ENCODE results near the gene QSOX2. TPM values are rescaled to one million over a fixed set of nuclear protein-coding genes. Genes with fewer than 3 reads are reported as not detected.

The QSOX2 gene
- total and polyA plus RNA-seq, 2 experiments from 2014 or later, result 9.2 to 29.2 TPM

DNA sequence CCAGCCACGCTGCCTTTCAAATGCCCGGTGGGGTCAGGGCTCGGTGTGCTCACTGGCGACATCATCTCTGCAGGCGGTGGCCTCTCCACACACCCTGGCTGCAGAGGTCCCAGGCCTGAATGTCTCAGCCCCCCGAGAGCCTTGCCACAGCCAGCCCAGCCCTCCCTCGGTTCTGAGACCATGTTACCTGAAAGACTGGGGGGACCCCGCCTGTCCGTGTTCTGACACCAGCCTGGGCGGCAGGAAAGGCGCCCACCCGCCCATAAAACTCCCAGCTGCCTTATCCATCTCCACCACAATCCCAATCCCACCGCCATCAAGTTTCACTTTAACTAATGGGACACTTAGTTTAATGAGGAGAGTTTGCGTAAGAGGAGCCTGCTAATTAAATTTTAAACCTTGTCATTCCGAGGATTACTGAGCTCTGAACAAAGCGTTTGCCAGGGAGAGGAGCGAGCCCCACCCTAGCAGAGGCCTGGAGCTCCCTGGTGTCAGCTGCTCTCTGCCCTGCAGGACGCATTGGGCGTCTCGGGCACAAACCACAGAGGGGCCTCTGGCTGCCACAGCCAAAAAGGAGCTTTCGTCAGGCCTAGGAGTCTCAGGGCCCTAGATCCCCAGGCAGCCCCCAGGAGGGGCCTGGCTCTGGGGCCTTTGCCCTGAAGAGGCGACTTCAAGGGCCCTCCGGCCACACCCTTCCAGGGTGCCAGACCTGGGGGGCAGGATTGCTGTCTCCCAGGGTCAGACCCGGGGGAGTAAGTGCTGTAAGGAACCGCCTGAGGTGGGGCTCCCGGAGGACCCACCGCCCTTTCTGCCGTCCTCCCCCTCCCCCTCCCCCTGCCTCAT lies 56.0 kb downstream of the QSOX2 start (continued):
- TF ChIP-seq POLR2AphosphoS5 (IDR thresholded peaks at IDR 0.05; ENCODE audit: low read depth), result no peak
- no peak for TF ChIP-seq NANOG (IDR thresholded peaks at IDR 0.05; ENCODE audit: borderline replicate concordance)
- TF ChIP-seq, protein P1, sequence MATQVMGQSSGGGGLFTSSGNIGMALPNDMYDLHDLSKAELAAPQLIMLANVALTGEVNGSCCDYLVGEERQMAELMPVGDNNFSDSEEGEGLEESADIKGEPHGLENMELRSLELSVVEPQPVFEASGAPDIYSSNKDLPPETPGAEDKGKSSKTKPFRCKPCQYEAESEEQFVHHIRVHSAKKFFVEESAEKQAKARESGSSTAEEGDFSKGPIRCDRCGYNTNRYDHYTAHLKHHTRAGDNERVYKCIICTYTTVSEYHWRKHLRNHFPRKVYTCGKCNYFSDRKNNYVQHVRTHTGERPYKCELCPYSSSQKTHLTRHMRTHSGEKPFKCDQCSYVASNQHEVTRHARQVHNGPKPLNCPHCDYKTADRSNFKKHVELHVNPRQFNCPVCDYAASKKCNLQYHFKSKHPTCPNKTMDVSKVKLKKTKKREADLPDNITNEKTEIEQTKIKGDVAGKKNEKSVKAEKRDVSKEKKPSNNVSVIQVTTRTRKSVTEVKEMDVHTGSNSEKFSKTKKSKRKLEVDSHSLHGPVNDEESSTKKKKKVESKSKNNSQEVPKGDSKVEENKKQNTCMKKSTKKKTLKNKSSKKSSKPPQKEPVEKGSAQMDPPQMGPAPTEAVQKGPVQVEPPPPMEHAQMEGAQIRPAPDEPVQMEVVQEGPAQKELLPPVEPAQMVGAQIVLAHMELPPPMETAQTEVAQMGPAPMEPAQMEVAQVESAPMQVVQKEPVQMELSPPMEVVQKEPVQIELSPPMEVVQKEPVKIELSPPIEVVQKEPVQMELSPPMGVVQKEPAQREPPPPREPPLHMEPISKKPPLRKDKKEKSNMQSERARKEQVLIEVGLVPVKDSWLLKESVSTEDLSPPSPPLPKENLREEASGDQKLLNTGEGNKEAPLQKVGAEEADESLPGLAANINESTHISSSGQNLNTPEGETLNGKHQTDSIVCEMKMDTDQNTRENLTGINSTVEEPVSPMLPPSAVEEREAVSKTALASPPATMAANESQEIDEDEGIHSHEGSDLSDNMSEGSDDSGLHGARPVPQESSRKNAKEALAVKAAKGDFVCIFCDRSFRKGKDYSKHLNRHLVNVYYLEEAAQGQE (IDR thresholded peaks at IDR 0.05; ENCODE audit: unreplicated experiment), result no peak
- no peak for TF ChIP-seq ZNF114 (CRISPR knock-in tag; IDR thresholded peaks at IDR 0.05)
- TF ChIP-seq CREB1 (CRISPR knock-in tag; IDR thresholded peaks at IDR 0.05; ENCODE audit: low read depth), result no peak
- TF ChIP-seq, protein P2, sequence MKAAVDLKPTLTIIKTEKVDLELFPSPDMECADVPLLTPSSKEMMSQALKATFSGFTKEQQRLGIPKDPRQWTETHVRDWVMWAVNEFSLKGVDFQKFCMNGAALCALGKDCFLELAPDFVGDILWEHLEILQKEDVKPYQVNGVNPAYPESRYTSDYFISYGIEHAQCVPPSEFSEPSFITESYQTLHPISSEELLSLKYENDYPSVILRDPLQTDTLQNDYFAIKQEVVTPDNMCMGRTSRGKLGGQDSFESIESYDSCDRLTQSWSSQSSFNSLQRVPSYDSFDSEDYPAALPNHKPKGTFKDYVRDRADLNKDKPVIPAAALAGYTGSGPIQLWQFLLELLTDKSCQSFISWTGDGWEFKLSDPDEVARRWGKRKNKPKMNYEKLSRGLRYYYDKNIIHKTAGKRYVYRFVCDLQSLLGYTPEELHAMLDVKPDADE (IDR thresholded peaks at IDR 0.05), result no peak
- TF ChIP-seq STAT1 (IDR thresholded peaks at IDR 0.05; ENCODE audit: unreplicated experiment), result no peak

DNA sequence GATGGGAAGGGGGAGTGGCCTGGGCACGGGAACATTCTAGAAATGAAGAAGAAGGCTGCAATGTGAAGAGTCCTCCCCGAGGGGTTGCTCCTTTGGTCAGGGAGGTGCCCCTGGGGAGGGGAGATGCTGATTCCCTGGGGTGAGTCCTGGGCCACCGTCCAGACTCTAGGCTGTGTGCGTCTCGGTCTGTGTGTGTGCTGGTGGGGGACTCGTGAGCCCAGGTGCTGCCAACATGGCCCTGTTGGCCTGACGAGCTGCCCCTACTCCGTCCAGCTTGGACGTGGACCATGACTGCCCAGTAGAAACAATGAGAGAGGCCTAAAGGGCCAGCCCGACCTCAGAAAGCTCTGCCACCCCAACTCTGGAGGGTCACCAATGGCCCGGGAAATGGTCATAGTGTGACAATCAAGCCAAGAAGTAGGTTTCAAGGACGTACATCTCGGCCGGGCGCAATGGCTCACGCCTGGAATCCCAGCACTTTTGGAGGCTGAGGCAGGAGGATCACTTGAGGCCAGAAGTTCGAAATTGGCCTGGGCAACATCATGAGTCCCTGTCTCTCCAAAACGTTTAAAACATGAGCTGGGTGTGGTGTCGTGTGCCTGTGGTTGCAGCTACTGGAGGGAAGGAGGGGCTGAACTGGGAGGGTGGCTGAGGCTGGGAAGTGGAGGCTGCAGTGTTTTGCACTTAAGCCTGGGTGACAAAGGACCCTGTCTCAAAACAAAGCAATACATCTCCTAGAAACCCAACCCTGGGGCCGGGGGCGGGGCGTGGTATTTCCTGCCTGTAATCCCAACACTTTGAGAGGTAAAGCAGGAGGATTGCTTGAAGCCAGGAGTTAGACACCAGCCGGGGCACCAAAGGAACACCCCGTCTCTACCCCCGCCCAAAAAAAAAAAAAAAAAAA lies 57.7 kb downstream of the QSOX2 start:
- Mint-ChIP-seq H3K27me3 (ENCODE audit: insufficient read depth, low read depth, poor library complexity) (peaks cover 38% of the 10 kb centered on the region), H3K27ac (no peak overlapping the region)
- peak; percentile 26 for DNase-seq (ENCODE audit: low spot score)
- TF ChIP-seq, protein P2 (IDR thresholded peaks at IDR 0.05), result no peak
- TF ChIP-seq CREB1 (CRISPR knock-in tag; IDR thresholded peaks at IDR 0.05; ENCODE audit: low read depth), result no peak
- TF ChIP-seq STAT1 (IDR thresholded peaks at IDR 0.05; ENCODE audit: unreplicated experiment), result no peak
- TF ChIP-seq NANOG (IDR thresholded peaks at IDR 0.05; ENCODE audit: borderline replicate concordance), result no peak
- TF ChIP-seq JUNB (IDR thresholded peaks at IDR 0.05; ENCODE audit: unreplicated experiment), result no peak
- TF ChIP-seq EZH2phosphoT487 (IDR thresholded peaks at IDR 0.05; ENCODE audit: unreplicated experiment), result no peak
- TF ChIP-seq, protein P3, sequence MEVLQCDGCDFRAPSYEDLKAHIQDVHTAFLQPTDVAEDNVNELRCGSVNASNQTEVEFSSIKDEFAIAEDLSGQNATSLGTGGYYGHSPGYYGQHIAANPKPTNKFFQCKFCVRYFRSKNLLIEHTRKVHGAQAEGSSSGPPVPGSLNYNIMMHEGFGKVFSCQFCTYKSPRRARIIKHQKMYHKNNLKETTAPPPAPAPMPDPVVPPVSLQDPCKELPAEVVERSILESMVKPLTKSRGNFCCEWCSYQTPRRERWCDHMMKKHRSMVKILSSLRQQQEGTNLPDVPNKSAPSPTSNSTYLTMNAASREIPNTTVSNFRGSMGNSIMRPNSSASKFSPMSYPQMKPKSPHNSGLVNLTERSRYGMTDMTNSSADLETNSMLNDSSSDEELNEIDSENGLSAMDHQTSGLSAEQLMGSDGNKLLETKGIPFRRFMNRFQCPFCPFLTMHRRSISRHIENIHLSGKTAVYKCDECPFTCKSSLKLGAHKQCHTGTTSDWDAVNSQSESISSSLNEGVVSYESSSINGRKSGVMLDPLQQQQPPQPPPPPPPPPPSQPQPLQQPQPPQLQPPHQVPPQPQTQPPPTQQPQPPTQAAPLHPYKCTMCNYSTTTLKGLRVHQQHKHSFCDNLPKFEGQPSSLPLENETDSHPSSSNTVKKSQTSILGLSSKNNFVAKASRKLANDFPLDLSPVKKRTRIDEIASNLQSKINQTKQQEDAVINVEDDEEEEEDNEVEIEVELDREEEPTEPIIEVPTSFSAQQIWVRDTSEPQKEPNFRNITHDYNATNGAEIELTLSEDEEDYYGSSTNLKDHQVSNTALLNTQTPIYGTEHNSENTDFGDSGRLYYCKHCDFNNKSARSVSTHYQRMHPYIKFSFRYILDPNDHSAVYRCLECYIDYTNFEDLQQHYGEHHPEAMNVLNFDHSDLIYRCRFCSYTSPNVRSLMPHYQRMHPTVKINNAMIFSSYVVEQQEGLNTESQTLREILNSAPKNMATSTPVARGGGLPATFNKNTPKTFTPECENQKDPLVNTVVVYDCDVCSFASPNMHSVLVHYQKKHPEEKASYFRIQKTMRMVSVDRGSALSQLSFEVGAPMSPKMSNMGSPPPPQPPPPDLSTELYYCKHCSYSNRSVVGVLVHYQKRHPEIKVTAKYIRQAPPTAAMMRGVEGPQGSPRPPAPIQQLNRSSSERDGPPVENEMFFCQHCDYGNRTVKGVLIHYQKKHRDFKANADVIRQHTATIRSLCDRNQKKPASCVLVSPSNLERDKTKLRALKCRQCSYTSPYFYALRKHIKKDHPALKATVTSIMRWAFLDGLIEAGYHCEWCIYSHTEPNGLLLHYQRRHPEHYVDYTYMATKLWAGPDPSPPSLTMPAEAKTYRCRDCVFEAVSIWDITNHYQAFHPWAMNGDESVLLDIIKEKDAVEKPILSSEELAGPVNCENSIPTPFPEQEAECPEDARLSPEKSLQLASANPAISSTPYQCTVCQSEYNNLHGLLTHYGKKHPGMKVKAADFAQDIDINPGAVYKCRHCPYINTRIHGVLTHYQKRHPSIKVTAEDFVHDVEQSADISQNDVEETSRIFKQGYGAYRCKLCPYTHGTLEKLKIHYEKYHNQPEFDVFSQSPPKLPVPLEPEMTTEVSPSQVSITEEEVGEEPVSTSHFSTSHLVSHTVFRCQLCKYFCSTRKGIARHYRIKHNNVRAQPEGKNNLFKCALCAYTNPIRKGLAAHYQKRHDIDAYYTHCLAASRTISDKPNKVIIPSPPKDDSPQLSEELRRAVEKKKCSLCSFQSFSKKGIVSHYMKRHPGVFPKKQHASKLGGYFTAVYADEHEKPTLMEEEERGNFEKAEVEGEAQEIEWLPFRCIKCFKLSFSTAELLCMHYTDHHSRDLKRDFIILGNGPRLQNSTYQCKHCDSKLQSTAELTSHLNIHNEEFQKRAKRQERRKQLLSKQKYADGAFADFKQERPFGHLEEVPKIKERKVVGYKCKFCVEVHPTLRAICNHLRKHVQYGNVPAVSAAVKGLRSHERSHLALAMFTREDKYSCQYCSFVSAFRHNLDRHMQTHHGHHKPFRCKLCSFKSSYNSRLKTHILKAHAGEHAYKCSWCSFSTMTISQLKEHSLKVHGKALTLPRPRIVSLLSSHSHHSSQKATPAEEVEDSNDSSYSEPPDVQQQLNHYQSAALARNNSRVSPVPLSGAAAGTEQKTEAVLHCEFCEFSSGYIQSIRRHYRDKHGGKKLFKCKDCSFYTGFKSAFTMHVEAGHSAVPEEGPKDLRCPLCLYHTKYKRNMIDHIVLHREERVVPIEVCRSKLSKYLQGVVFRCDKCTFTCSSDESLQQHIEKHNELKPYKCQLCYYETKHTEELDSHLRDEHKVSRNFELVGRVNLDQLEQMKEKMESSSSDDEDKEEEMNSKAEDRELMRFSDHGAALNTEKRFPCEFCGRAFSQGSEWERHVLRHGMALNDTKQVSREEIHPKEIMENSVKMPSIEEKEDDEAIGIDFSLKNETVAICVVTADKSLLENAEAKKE (CRISPR knock-in tag; IDR thresholded peaks at IDR 0.05), result no peak

More for the DNA sequence above, 57.7 kb downstream of the QSOX2 start:
- peaks cover 28% of the 10 kb centered on the region for H3K27me3 ChIP-seq (ENCODE audit: insufficient read depth)
- Mint-ChIP-seq H3K36me3 (ENCODE audit: low read depth) (no peaks in the 10 kb centered on the region), H3K9me3 (no peaks in the 10 kb centered on the region), H3K4me3 (no peak overlapping the region), H3K4me1 (peaks cover 21% of the 10 kb centered on the region)
- no peaks in the 10 kb centered on the region for H3F3A ChIP-seq (replicated peaks; ENCODE audit: low read depth)
- ATAC-seq, result no peak
- H3K4me2 ChIP-seq, result no peak overlapping the region
- H3K9me2 ChIP-seq (ENCODE audit: insufficient read depth), result no peaks in the 10 kb centered on the region
- H4K20me1 ChIP-seq (replicated peaks; ENCODE audit: insufficient read depth), result no peaks in the 10 kb centered on the region; the same call in 1 of the 2 replicates
- no peak overlapping the region for H3K4me3 ChIP-seq
- no peaks in the 10 kb centered on the region for H3K79me2 ChIP-seq (replicated peaks; ENCODE audit: insufficient read depth)
- no peaks in the 10 kb centered on the region for H3K36me3 ChIP-seq (ENCODE audit: insufficient read depth)
- peaks cover 17% of the 10 kb centered on the region for H3K4me1 ChIP-seq (ENCODE audit: insufficient read depth)
- H2AFZ ChIP-seq, result no peak overlapping the region
- H3K27ac ChIP-seq (ENCODE audit: low read depth), result no peak overlapping the region
